ENCODE data around the gene EPHX1. TPM values are rescaled to one million over a fixed set of nuclear protein-coding genes. Genes with fewer than 3 reads are reported as not detected.

EPHX1 gene
- total and polyA plus RNA-seq, 12 donors = 251 to 3,548 (median 1,658) TPM

DNA sequence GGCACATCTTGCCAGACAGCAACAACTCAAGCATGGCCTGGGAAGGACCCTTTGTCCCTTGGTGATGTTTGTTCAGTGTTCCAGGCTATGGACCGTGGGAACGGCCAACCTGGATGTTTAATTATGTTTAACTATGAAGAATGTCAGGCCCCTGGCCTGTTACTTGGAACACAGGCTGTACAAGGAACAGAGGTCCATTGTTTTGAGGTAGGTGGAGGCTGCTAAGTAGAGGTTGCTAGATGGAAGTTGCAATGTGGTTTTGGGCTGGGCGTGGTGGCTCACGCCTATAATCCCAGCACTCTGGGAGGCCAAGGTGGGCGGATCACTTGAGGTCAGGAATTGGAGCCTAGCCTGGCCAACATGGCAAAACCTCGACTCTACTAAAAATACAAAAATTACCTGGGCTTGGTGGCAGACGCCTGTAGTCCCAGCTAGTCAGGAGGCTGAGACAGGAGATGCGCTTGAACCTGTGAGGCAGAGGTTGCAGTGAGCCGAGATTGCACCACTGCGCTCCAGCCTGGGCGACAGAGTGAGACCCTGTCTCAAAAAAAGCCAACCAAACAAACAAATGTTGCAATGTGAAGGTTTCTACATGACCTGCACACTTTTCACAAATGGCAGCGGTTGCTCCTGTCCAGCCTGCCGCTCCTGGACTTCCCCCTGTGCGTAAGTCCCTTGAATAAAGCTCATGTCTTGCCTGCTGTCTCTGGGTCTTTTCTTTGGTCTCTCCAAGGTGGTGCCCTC is 81.5 kb downstream of the EPHX1 start:
- 89 to 92% (median 91%) methylated on average over 14 of the region's 14 CpGs for WGBS, 4 donors
- TF ChIP-seq, protein P1, sequence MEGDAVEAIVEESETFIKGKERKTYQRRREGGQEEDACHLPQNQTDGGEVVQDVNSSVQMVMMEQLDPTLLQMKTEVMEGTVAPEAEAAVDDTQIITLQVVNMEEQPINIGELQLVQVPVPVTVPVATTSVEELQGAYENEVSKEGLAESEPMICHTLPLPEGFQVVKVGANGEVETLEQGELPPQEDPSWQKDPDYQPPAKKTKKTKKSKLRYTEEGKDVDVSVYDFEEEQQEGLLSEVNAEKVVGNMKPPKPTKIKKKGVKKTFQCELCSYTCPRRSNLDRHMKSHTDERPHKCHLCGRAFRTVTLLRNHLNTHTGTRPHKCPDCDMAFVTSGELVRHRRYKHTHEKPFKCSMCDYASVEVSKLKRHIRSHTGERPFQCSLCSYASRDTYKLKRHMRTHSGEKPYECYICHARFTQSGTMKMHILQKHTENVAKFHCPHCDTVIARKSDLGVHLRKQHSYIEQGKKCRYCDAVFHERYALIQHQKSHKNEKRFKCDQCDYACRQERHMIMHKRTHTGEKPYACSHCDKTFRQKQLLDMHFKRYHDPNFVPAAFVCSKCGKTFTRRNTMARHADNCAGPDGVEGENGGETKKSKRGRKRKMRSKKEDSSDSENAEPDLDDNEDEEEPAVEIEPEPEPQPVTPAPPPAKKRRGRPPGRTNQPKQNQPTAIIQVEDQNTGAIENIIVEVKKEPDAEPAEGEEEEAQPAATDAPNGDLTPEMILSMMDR (IDR thresholded peaks at IDR 0.05) = no peak
- TF ChIP-seq POLR2A (IDR thresholded peaks at IDR 0.05) = no peak
- Histone ChIP-seq H3K4me3 (no peak overlapping the region), H3K27me3 (no peaks in the 10 kb centered on the region), H3K27ac (no peak overlapping the region), H3K4me1 (replicated peaks in 1 of 2) (no peaks in the 10 kb centered on the region), H3K36me3 (replicated peaks in 1 of 2) (no peaks in the 10 kb centered on the region), H3K9me3 (replicated peaks in 1 of 3) (no peaks in the 10 kb centered on the region)
- intact Hi-C loops (cut with DNase I) = no loop called here
- no peak for DNase-seq

- no peaks in the 10 kb centered on the region for H3K27me3 ChIP-seq
- intact Hi-C loops (cut with DNase I) = no loop called here
- H3K36me3 ChIP-seq (replicated peaks in 1 of 2) = no peaks in the 10 kb centered on the region
- H3K27ac ChIP-seq = no peak overlapping the region
- WGBS, 4 donors = 83 to 98% (median 88%) methylated on average over 6 of the region's 6 CpGs
- no peak for TF ChIP-seq POLR2A (IDR thresholded peaks at IDR 0.05)
- TF ChIP-seq, protein P1 (IDR thresholded peaks at IDR 0.05) = no peak
- no peak overlapping the region for H3K4me3 ChIP-seq
- no peaks in the 10 kb centered on the region for H3K4me1 ChIP-seq (replicated peaks in 1 of 2)
- DNase-seq = no peak
- no peaks in the 10 kb centered on the region for H3K9me3 ChIP-seq (replicated peaks in 1 of 3)
Measured at GRCh38 chr1:225892307-225892706, 82.4 kb downstream of the EPHX1 start.

Other genes starting within 250 kb of the EPHX1 start
- gene ENAH, start 157.0 kb upstream of the EPHX1 start, total RNA-seq = 100 to 1,000 TPM in 4 of 9 donors, 10 to 100 TPM in 5; 36.7 to 130 (median 81.1) TPM
- gene ENAH, start 157.0 kb upstream of the EPHX1 start, polyA plus RNA-seq = 100 to 1,000 TPM in 1 of 3 donors, 10 to 100 TPM in 2; 10.0 to 142 (median 51.8) TPM
- gene SRP9, start 32.3 kb upstream of the EPHX1 start, total RNA-seq = 100 to 1,000 TPM; 197 to 429 (median 294) TPM
- 100 to 1,000 TPM; 144 to 521 (median 178) TPM for gene SRP9, start 32.3 kb upstream of the EPHX1 start, polyA plus RNA-seq
- gene TMEM63A, start 72.3 kb downstream of the EPHX1 start, total RNA-seq = 10 to 100 TPM; 13.9 to 80.4 (median 56.4) TPM
- 10 to 100 TPM; 20.8 to 96.9 (median 48.1) TPM for gene TMEM63A, start 72.3 kb downstream of the EPHX1 start, polyA plus RNA-seq
- 1 to 10 TPM in 2 of 9 donors, under 1 TPM in 3, not detected in 4; 0.47 to 1.5 (median 0.67) TPM for gene LEFTY1, start 79.0 kb downstream of the EPHX1 start, total RNA-seq
- gene LEFTY1, start 79.0 kb downstream of the EPHX1 start, polyA plus RNA-seq = under 1 TPM in 2 of 3 donors, not detected in 1; 0.15 to 0.27 TPM
- gene PYCR2, start 114.1 kb downstream of the EPHX1 start, total RNA-seq = 100 to 1,000 TPM in 2 of 9 donors, 10 to 100 TPM in 7; 76.0 to 135 (median 83.0) TPM
- gene PYCR2, start 114.1 kb downstream of the EPHX1 start, polyA plus RNA-seq = 100 to 1,000 TPM in 1 of 3 donors, 10 to 100 TPM in 2; 82.5 to 122 (median 85.3) TPM
- 1 to 10 TPM in 3 of 9 donors, under 1 TPM in 5, not detected in 1; 0.38 to 3.4 (median 0.87) TPM for gene LEFTY2, start 131.1 kb downstream of the EPHX1 start, total RNA-seq
- under 1 TPM; 0.16 to 0.57 (median 0.54) TPM for gene LEFTY2, start 131.1 kb downstream of the EPHX1 start, polyA plus RNA-seq
- gene SDE2, start 189.2 kb downstream of the EPHX1 start, total RNA-seq = 10 to 100 TPM; 11.4 to 32.9 (median 18.7) TPM
- gene SDE2, start 189.2 kb downstream of the EPHX1 start, polyA plus RNA-seq = 10 to 100 TPM in 1 of 3 donors, 1 to 10 TPM in 2; 4.3 to 20.7 (median 4.9) TPM

Data from adrenal gland (tissue), 12 donors.